Muscle of leg (tissue), 9 donors: ENCODE data around the gene SLC13A4. TPM values are rescaled to one million over a fixed set of nuclear protein-coding genes. Genes with fewer than 3 reads are reported as not detected.

Experiments used
- polyA plus RNA-seq, 8 donors: library from polyadenylated mRNA; unstranded; fragments of 120-200 nt; gene quantifications; one replicate each; pipeline versions ENCODE4 v1.2.1 to v1.2.3, GENCODE V29; 2013; ENCODE audit warnings: inconsistent platforms in 1 of 8, low replicate concordance in 1 of 8; ENCODE audit not compliant: insufficient read length in 8 of 8, insufficient read depth in 1 of 8
- total RNA-seq: library from RNA; stranded (reverse); fragments of 120-200 nt; gene quantifications from one replicate; pipeline ENCODE4 v1.2.4, GENCODE V29; 2013

SLC13A4 gene
- total and polyA plus RNA-seq, 9 donors, result 0.09 to 4.2 (median 1.9) TPM

Other genes with a start within 250 kb of the SLC13A4 start
- 12.1 TPM for gene CNOT4, start 218.1 kb downstream of the SLC13A4 start, total RNA-seq
- gene CNOT4, start 218.1 kb downstream of the SLC13A4 start, polyA plus RNA-seq, result 10 to 100 TPM; 16.6 to 23.3 (median 20.9) TPM
- gene NUP205, start 170.3 kb downstream of the SLC13A4 start, total RNA-seq, result 37.2 TPM
- gene NUP205, start 170.3 kb downstream of the SLC13A4 start, polyA plus RNA-seq, result 10 to 100 TPM; 29.6 to 40.5 (median 33.7) TPM
- gene STMP1, start 65.7 kb downstream of the SLC13A4 start, total RNA-seq, result 16.9 TPM
- gene STMP1, start 65.7 kb downstream of the SLC13A4 start, polyA plus RNA-seq, result 10 to 100 TPM; 38.6 to 52.3 (median 50.2) TPM
- 0.62 TPM for gene FAM180A, start 20.6 kb upstream of the SLC13A4 start, total RNA-seq
- under 1 TPM in 7 of 8 donors, not detected in 1; 0.17 to 0.96 (median 0.33) TPM for gene FAM180A, start 20.6 kb upstream of the SLC13A4 start, polyA plus RNA-seq
- 48.6 TPM for gene MTPN, start 249.2 kb upstream of the SLC13A4 start, total RNA-seq
- 100 to 1,000 TPM in 5 of 8 donors, 10 to 100 TPM in 3; 77.0 to 117 (median 101) TPM for gene MTPN, start 249.2 kb upstream of the SLC13A4 start, polyA plus RNA-seq